Activated naive CD4-positive, alpha-beta T cell treated with anti-CD3 and anti-CD28 coated beads, Interleukin-2, amount 50 U/mL, for 24 hours (primary cell): ENCODE data around the gene MRPL38.

Source experiments
- H3K27ac Mint-ChIP-seq: one replicate; pipeline ENCODE4 v1.8.0; 2021; ENCODE audit warnings: mild to moderate bottlenecking, mixed read lengths
- H3K27me3 Mint-ChIP-seq: one replicate; pipeline ENCODE4 v1.8.0; 2021; ENCODE audit warnings: mixed read lengths
- H3K36me3 Mint-ChIP-seq: one replicate; pipeline ENCODE4 v1.8.0; 2021; ENCODE audit warnings: mixed read lengths
- H3K4me1 Mint-ChIP-seq: one replicate; pipeline ENCODE4 v1.8.0; 2021; ENCODE audit warnings: mixed read lengths
- H3K4me3 Mint-ChIP-seq: one replicate; pipeline ENCODE4 v1.8.0; 2021; ENCODE audit warnings: mild to moderate bottlenecking, mixed read lengths
- H3K9me3 Mint-ChIP-seq: one replicate; pipeline ENCODE4 v1.8.0; 2021; ENCODE audit warnings: mixed read lengths

Gene MRPL38

GRCh38 chr17:75925103-75925502 lies 20.4 kb upstream of the MRPL38 start:
- Mint-ChIP-seq H3K36me3 (no peaks in the 10 kb centered on the region), H3K27ac (no peak overlapping the region), H3K4me3 (no peak overlapping the region), H3K4me1 (no peaks in the 10 kb centered on the region), H3K27me3 (no peaks in the 10 kb centered on the region), H3K9me3 (no peaks in the 10 kb centered on the region)

- Mint-ChIP-seq H3K4me3 (no peak overlapping the region), H3K4me1 (no peaks in the 10 kb centered on the region), H3K27ac (no peak overlapping the region), H3K36me3 (no peaks in the 10 kb centered on the region), H3K9me3 (no peaks in the 10 kb centered on the region), H3K27me3 (no peaks in the 10 kb centered on the region)
Observed at GRCh38 chr17:75922963-75923874, 18.5 kb upstream of the MRPL38 start.

GRCh38 chr17:75922173-75922961 lies 17.7 kb upstream of the MRPL38 start:
- H3K9me3 Mint-ChIP-seq, result no peaks in the 10 kb centered on the region

GRCh38 chr17:75921596-75921995 lies 16.9 kb upstream of the MRPL38 start:
- no peak overlapping the region for H3K4me3 Mint-ChIP-seq
- no peak overlapping the region for H3K27ac Mint-ChIP-seq
- H3K27me3 Mint-ChIP-seq, result no peaks in the 10 kb centered on the region
- no peaks in the 10 kb centered on the region for H3K4me1 Mint-ChIP-seq
- peaks cover 3% of the 10 kb centered on the region for H3K36me3 Mint-ChIP-seq
- H3K9me3 Mint-ChIP-seq, result no peaks in the 10 kb centered on the region

More at GRCh38 chr17:75922173-75922961, 17.7 kb upstream of the MRPL38 start:
- Mint-ChIP-seq H3K36me3 (no peaks in the 10 kb centered on the region), H3K4me1 (no peaks in the 10 kb centered on the region), H3K27ac (no peak overlapping the region), H3K27me3 (no peaks in the 10 kb centered on the region), H3K4me3 (no peak overlapping the region)

GRCh38 chr17:75920045-75920560 lies 15.4 kb upstream of the MRPL38 start:
- H3K4me1 Mint-ChIP-seq, result no peaks in the 10 kb centered on the region
- H3K4me3 Mint-ChIP-seq, result no peak overlapping the region
- no peaks in the 10 kb centered on the region for H3K9me3 Mint-ChIP-seq
- H3K27ac Mint-ChIP-seq, result no peak overlapping the region
- H3K36me3 Mint-ChIP-seq, result peaks cover 3% of the 10 kb centered on the region
- H3K27me3 Mint-ChIP-seq, result no peaks in the 10 kb centered on the region

- H3K4me3 Mint-ChIP-seq, result no peak overlapping the region
- H3K36me3 Mint-ChIP-seq, result peaks cover 3% of the 10 kb centered on the region
- H3K4me1 Mint-ChIP-seq, result no peaks in the 10 kb centered on the region
- H3K27me3 Mint-ChIP-seq, result no peaks in the 10 kb centered on the region
- no peak overlapping the region for H3K27ac Mint-ChIP-seq
- H3K9me3 Mint-ChIP-seq, result no peaks in the 10 kb centered on the region
Observed at GRCh38 chr17:75919611-75920010, 14.9 kb upstream of the MRPL38 start.

- no peak overlapping the region for H3K27ac Mint-ChIP-seq
- H3K27me3 Mint-ChIP-seq, result no peaks in the 10 kb centered on the region
- H3K4me1 Mint-ChIP-seq, result no peaks in the 10 kb centered on the region
- no peak overlapping the region for H3K4me3 Mint-ChIP-seq
- no peaks in the 10 kb centered on the region for H3K9me3 Mint-ChIP-seq
- peaks cover 3% of the 10 kb centered on the region for H3K36me3 Mint-ChIP-seq
Observed at GRCh38 chr17:75917917-75918445, 13.3 kb upstream of the MRPL38 start.

GRCh38 chr17:75917141-75917916 lies 12.6 kb upstream of the MRPL38 start:
- Mint-ChIP-seq H3K27ac (no peak overlapping the region), H3K4me3 (no peak overlapping the region), H3K36me3 (peaks cover 3% of the 10 kb centered on the region), H3K4me1 (no peaks in the 10 kb centered on the region), H3K27me3 (no peaks in the 10 kb centered on the region), H3K9me3 (no peaks in the 10 kb centered on the region)

GRCh38 chr17:75915268-75915667 lies 10.6 kb upstream of the MRPL38 start:
- H3K9me3 Mint-ChIP-seq, result no peaks in the 10 kb centered on the region
- peaks cover 3% of the 10 kb centered on the region for H3K36me3 Mint-ChIP-seq
- no peak overlapping the region for H3K27ac Mint-ChIP-seq
- no peaks in the 10 kb centered on the region for H3K27me3 Mint-ChIP-seq
- H3K4me1 Mint-ChIP-seq, result no peaks in the 10 kb centered on the region
- H3K4me3 Mint-ChIP-seq, result no peak overlapping the region

- Mint-ChIP-seq H3K27me3 (no peaks in the 10 kb centered on the region), H3K4me1 (peaks cover 4% of the 10 kb centered on the region), H3K36me3 (peaks cover 3% of the 10 kb centered on the region), H3K4me3 (no peak overlapping the region), H3K9me3 (no peaks in the 10 kb centered on the region), H3K27ac (no peak overlapping the region)
Observed at GRCh38 chr17:75914643-75915267, 10.1 kb upstream of the MRPL38 start.

GRCh38 chr17:75913537-75914210 lies 9.0 kb upstream of the MRPL38 start:
- H3K27me3 Mint-ChIP-seq, result no peaks in the 10 kb centered on the region
- H3K4me1 Mint-ChIP-seq, result peaks cover 4% of the 10 kb centered on the region
- H3K9me3 Mint-ChIP-seq, result no peaks in the 10 kb centered on the region
- no peak overlapping the region for H3K4me3 Mint-ChIP-seq
- peaks cover 3% of the 10 kb centered on the region for H3K36me3 Mint-ChIP-seq
- no peak overlapping the region for H3K27ac Mint-ChIP-seq

GRCh38 chr17:75910699-75911098 lies 6.0 kb upstream of the MRPL38 start:
- Mint-ChIP-seq H3K36me3 (no peaks in the 10 kb centered on the region), H3K27ac (no peak overlapping the region), H3K4me3 (no peak overlapping the region), H3K27me3 (no peaks in the 10 kb centered on the region), H3K9me3 (no peaks in the 10 kb centered on the region), H3K4me1 (peaks cover 10% of the 10 kb centered on the region)

GRCh38 chr17:75909812-75910274 lies 5.2 kb upstream of the MRPL38 start:
- Mint-ChIP-seq H3K36me3 (no peaks in the 10 kb centered on the region), H3K9me3 (no peaks in the 10 kb centered on the region), H3K4me3 (no peak overlapping the region), H3K27ac (no peak overlapping the region), H3K27me3 (no peaks in the 10 kb centered on the region), H3K4me1 (peaks cover 10% of the 10 kb centered on the region)

- H3K9me3 Mint-ChIP-seq, result no peaks in the 10 kb centered on the region
- H3K36me3 Mint-ChIP-seq, result no peaks in the 10 kb centered on the region
- no peak overlapping the region for H3K4me3 Mint-ChIP-seq
- no peaks in the 10 kb centered on the region for H3K27me3 Mint-ChIP-seq
- peaks cover 10% of the 10 kb centered on the region for H3K4me1 Mint-ChIP-seq
- H3K27ac Mint-ChIP-seq, result no peak overlapping the region
Observed at GRCh38 chr17:75909051-75909811, 4.5 kb upstream of the MRPL38 start.
